ENCODE data around the gene DCBLD2. TPM values are rescaled to one million over a fixed set of nuclear protein-coding genes. Genes with fewer than 3 reads are reported as not detected.

The DCBLD2 gene
- total RNA-seq, 1 donor from 2014 or later: 91.9 TPM

GRCh38 chr3:98823791-98824190 is 77.7 kb downstream of the DCBLD2 start:
- no peaks in the 10 kb centered on the region for H3K27me3 Mint-ChIP-seq (ENCODE audit: low read depth)
- peaks cover 2% of the 10 kb centered on the region for H3K9me3 Mint-ChIP-seq
- H3K4me1 Mint-ChIP-seq: peaks cover 11% of the 10 kb centered on the region
- no peak overlapping the region for H3K27ac Mint-ChIP-seq (ENCODE audit: unreplicated experiment)
- DNase-seq (ENCODE audit: low read depth, low spot score): no peak
- TF ChIP-seq CTCF (conservative IDR thresholded peaks at IDR 0.05): no peak
- H3K4me3 Mint-ChIP-seq: no peak overlapping the region
- H3K36me3 Mint-ChIP-seq (ENCODE audit: low read depth): peaks cover 19% of the 10 kb centered on the region

GRCh38 chr3:98821063-98821462 is 80.4 kb downstream of the DCBLD2 start:
- Mint-ChIP-seq H3K36me3 (ENCODE audit: low read depth) (peaks cover 24% of the 10 kb centered on the region), H3K9me3 (no peaks in the 10 kb centered on the region), H3K27ac (ENCODE audit: unreplicated experiment) (no peak overlapping the region), H3K27me3 (ENCODE audit: low read depth) (no peaks in the 10 kb centered on the region), H3K4me3 (no peak overlapping the region), H3K4me1 (no peaks in the 10 kb centered on the region)
- DNase-seq (ENCODE audit: low read depth, low spot score): no peak
- TF ChIP-seq CTCF (conservative IDR thresholded peaks at IDR 0.05): no peak

GRCh38 chr3:98817547-98818041 is 83.9 kb downstream of the DCBLD2 start:
- DNase-seq (ENCODE audit: low read depth, low spot score): no peak
- Mint-ChIP-seq H3K27ac (ENCODE audit: unreplicated experiment) (no peak overlapping the region), H3K4me3 (no peak overlapping the region), H3K9me3 (no peaks in the 10 kb centered on the region), H3K36me3 (ENCODE audit: low read depth) (peaks cover 11% of the 10 kb centered on the region), H3K27me3 (ENCODE audit: low read depth) (no peaks in the 10 kb centered on the region), H3K4me1 (no peaks in the 10 kb centered on the region)
- TF ChIP-seq CTCF (conservative IDR thresholded peaks at IDR 0.05): peak; percentile 84

- H3K36me3 Mint-ChIP-seq (ENCODE audit: low read depth): peaks cover 9% of the 10 kb centered on the region
- no peaks in the 10 kb centered on the region for H3K27me3 Mint-ChIP-seq (ENCODE audit: low read depth)
- no peak for DNase-seq (ENCODE audit: low read depth, low spot score)
- H3K27ac Mint-ChIP-seq (ENCODE audit: unreplicated experiment): no peak overlapping the region
- H3K4me3 Mint-ChIP-seq: no peak overlapping the region
- H3K4me1 Mint-ChIP-seq: peaks cover 5% of the 10 kb centered on the region
- no peaks in the 10 kb centered on the region for H3K9me3 Mint-ChIP-seq
- no peak for TF ChIP-seq CTCF (conservative IDR thresholded peaks at IDR 0.05)
These were observed 86.6 kb downstream of the DCBLD2 start for GRCh38 chr3:98814817-98815420.

GRCh38 chr3:98812851-98813374 is 88.6 kb downstream of the DCBLD2 start:
- no peak for DNase-seq (ENCODE audit: low read depth, low spot score)
- Mint-ChIP-seq H3K36me3 (ENCODE audit: low read depth) (peaks cover 15% of the 10 kb centered on the region), H3K27me3 (ENCODE audit: low read depth) (no peaks in the 10 kb centered on the region), H3K4me1 (peaks cover 10% of the 10 kb centered on the region), H3K9me3 (no peaks in the 10 kb centered on the region), H3K27ac (ENCODE audit: unreplicated experiment) (no peak overlapping the region), H3K4me3 (no peak overlapping the region)
- TF ChIP-seq CTCF (conservative IDR thresholded peaks at IDR 0.05): peak; percentile 86
